Activated CD8-positive, alpha-beta memory T cell treated with anti-CD3 and anti-CD28 coated beads, Interleukin-2, amount 50 U/mL, for 48 hours (primary cell): Measurements from ENCODE around the gene TBC1D4.

ENCODE experiments used
- DNase-seq: peaks from one replicate; pipeline ENCODE4 v3.0.0-alpha.2; 2020

TBC1D4 gene

GRCh38 chr13:75416327-75417011 lies 65.5 kb downstream of the TBC1D4 start:
- DNase-seq = no peak

- no peak for DNase-seq
These were observed 66.3 kb downstream of the TBC1D4 start for GRCh38 chr13:75415694-75416093.

GRCh38 chr13:75415171-75415570 lies 66.8 kb downstream of the TBC1D4 start:
- no peak for DNase-seq

- DNase-seq = no peak
These were observed 67.7 kb downstream of the TBC1D4 start for GRCh38 chr13:75414036-75414827.

DNA sequence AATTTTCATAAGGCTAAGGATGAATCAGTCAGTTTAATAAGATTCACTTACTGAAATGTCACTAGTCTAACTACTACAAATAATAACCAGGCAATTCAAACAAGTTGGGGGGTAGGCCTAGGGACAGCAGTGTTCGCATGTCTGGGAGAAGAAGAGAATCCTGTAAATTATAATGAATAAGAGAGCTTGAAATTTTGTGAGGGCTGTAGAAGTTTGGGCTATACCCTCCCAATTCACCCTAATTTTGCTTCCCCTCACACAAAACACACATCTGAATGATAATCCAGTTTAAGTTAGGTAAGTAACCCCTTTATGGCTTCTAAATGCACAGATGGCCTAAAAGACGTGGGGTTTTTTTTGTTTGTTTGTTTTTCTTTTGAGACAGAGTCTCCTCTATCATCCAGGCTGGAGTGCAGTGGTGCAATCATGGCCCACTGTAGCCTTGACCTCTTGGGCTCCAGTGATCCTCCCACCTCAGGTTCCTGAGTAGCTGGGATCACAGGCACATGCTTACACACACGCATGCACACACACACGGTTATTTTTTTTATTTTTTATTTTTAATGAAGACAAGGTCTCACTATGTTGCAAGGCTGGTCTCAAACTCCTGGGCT lies 69.9 kb downstream of the TBC1D4 start:
- DNase-seq = no peak

GRCh38 chr13:75410207-75410606 lies 71.8 kb downstream of the TBC1D4 start:
- DNase-seq = no peak

- no peak for DNase-seq
These were observed 74.0 kb downstream of the TBC1D4 start for GRCh38 chr13:75407998-75408397.

DNA sequence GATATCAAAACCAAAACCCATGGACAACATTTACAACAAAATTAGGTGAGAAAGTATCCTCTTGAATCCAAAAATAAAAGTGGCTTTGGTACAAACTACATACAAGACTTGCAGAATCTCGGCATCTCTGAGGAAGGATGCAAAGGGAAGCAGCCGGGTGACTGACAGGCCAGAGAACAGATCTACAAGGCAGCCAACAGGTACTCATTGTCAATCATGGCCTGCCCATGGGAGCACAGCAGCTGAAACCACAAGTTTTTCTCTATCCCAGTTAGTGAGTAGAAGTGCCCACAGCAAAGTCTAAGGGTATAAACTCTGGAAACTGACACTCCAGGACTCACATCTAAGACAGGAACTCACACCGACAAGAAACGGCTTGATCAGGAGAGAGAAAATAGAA lies 74.5 kb downstream of the TBC1D4 start:
- no peak for DNase-seq

DNA sequence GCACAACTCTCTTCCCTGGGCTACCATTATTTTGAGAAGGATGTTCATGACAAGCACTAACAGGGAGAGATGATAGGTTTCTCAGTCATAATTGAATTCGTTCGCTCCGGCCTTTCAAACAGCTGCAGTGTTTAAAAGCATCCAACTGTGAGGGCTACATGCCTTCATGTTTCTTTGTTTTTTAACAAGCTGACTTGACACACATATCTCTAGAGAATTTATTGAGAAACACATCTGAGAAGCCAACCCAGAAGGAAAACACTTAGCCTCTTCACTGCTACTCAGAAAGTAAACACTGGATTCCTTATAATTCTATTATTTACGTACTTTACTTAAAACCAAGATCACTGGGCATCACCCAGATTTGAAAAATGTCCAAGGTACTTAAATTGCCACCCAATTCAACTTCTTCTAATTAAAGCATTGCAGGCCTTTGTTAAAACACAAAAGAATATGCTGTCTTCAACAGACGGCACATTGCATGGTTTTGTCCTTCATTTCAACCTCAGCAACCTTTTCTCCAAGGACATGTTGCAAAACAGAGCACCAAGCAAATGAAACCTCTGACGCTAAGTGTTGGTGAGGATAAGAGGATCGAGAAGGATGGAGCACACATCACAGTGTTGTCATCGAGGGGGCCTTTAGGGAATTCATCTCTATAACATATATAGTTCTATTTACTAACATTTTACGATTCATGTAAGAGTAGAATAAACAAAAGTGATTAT lies 75.8 kb downstream of the TBC1D4 start:
- DNase-seq = no peak

- DNase-seq = no peak
These were observed 77.2 kb downstream of the TBC1D4 start for GRCh38 chr13:75404726-75405125.

- DNase-seq = no peak
These were observed 79.2 kb downstream of the TBC1D4 start for GRCh38 chr13:75402787-75403186.

DNA sequence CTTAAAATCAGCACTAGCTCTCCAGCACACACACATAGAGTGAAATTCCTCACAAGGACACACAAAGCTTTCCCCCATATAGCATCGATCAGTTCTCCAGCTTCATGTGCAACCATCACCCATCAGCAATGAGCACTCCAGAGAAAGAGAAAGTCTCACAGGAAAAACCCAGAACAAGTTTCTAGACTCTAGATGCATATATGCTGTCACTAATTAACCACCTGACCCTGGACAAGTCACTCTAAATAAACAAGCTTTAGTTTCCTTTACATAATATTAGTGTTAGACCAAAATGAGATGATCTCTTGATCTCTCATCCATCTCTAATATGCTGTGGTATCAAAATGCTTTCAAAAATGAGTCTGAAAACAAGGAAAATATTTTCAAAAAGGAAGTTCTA lies 81.2 kb downstream of the TBC1D4 start:
- no peak for DNase-seq

GRCh38 chr13:75399879-75400217 lies 82.1 kb downstream of the TBC1D4 start:
- no peak for DNase-seq

DNA sequence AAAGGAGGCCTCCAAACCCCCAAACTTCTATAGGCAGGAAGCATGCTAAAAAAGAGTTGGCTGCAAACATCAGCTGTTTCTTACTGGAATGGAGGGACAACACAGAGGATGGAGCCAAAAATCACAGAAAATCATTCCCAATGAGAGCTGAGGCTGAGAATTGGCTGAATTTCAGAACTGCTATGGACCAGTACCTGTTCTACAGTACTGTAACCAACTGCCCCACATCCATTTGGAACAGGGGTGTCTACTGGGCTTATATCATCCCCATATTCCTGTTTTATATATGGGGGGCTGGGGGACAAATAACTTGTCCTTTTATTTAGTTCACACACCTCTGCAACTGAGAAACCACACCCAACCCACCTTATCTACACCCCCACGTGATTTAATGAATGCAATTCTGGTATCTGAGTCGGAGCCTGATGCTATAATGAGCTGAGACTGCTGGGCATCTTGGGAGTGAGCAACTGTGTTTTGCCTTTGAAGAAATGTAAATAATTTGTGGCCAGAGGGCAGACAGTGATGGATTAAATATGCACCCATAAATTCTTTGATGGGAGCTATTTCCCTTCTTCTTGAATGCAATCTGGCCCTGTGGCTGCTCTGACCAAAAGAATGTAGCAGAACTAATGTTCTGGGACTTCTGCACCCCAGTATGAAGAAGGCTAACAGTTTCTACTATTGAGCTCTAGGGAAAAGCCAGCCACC lies 82.6 kb downstream of the TBC1D4 start:
- no peak for DNase-seq

GRCh38 chr13:75398072-75398471 lies 83.9 kb downstream of the TBC1D4 start:
- DNase-seq = no peak

GRCh38 chr13:75395901-75396300 lies 86.1 kb downstream of the TBC1D4 start:
- DNase-seq = no peak

- no peak for DNase-seq
These were observed 86.9 kb downstream of the TBC1D4 start for GRCh38 chr13:75395066-75395465.

DNA sequence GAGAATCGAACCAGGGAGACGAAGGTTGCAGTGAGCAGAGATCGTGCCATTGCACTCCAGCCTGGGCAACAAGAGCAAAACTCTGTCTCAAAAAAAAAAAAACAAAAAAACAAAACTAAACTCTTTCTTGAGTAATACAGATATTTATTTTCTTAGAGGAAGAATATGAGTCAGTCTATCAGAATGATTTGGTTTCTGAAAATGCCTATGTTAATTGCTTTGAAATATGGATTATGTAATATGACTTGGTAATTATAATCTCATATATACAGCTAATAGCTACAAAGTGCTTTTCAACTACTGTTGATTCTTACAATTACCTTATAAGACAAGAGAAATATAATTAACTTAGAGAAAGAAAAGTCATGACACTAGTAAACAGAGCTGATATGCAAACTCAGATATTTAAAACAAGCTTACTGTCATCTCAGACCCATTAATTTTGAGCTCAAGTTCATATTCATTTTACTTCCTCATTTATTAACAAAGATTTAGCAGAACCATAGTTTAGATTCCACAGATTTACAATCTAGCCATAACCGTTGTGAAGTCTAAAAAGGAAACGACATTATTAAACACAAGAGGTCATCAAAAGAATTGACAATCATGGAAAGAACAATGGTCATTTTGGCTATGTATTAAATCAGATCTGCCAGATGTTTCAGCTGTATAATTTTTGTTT lies 88.0 kb downstream of the TBC1D4 start:
- DNase-seq = no peak

DNA sequence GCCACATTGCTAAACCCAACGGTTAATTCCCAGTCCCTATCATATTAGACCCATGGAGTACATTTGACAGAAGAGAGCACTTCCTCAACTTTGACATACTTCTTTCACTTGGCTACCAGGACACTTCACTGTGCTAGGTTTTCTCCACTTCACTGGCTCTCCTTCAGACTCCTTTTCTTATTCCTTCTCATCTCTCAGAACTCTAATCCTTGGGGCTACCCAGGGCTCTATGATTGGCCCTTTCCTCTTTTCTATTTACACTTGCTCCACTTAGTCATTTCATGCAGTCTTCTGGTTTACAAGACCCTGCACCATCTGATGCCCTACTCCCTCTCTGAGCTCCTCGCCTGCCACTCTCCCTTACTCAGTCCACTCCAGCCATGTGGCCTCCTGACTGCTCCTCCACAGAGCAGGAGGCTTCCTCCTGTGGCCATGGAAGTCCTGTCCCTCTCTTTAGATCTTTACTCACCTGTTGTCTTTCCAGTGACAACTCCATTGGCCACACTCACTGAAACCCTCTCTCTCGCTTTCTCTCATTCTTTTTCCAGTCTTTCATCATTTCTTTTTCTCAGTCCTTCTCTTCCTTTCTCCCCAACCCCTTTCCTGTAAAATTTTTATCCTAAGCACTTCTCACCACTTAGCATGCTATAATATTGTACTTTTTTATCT lies 90.4 kb downstream of the TBC1D4 start:
- no peak for DNase-seq

DNA sequence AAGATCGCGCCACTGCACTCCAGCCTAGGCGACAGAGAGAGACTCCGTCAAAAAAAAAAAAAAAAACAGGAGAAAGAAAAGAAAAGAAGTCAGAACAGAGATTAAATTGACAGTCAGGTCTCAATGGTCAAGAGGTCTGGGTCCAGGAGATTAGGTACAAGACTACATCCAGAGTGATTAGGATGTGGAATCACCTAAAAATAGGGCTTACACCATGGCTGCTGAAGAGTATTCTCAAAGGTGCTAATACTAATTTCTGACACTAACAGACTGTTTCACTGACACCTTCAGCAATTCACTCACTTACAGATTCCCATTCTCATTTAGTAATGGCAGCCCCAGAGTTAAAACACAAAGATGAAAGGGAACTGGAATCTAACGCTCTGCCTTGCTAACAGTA lies 91.7 kb downstream of the TBC1D4 start:
- DNase-seq = no peak

DNA sequence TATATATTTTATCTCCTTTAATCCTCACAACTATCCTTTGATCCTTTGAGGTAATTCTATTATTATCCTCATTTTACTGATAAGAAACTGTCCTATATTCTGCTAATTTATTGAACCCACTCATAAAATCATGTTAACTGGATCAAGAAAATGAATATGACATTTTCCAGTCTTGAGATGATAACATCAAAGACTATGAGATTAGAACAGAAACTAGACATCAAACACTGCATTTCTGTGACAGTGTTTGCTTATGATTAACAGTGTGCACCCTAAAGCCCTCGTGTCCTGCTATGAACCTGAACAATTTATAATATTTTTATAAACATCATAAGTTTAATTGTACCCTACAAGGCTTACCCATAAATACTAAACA lies 96.3 kb downstream of the TBC1D4 start:
- DNase-seq = no peak
